ENCODE measurements around the gene CACNA2D4. TPM values are rescaled to one million over a fixed set of nuclear protein-coding genes. Genes with fewer than 3 reads are reported as not detected.
A peak's percentile ranks its signal among the peaks of the same experiment; 100 is the strongest.
"Not testable (repeated sequence)": the region's sequence is repeated elsewhere in the genome, so short reads cannot be mapped to it uniquely, and the experiment has no call there.

CACNA2D4 gene
- total and polyA plus RNA-seq, 4 donors: 0.95 to 1.8 (median 1.7) TPM

- no peak overlapping the region for H3K27ac ChIP-seq (ENCODE audit: low read depth, low read length)
- H3K36me3 ChIP-seq (ENCODE audit: control insufficient read depth, insufficient read depth, low read length): peaks cover 7% of the 10 kb centered on the region
- 22% methylated on average over 5 of the region's 12 CpGs for WGBS (ENCODE audit: insufficient coverage)
- H3K27me3 ChIP-seq (ENCODE audit: control insufficient read depth, insufficient read depth, low read length): peaks cover 28% of the 10 kb centered on the region
- no peaks in the 10 kb centered on the region for H3K9me3 ChIP-seq (ENCODE audit: control insufficient read depth, insufficient read depth, low read length)
- DNase-seq (ENCODE audit: low read depth in 4 of 6, low spot score in 6 of 6): peak in 1 of 6 donors; percentile 89
- H3K4me1 ChIP-seq (ENCODE audit: control insufficient read depth, insufficient read depth, low read length): peaks cover 41% of the 10 kb centered on the region
- no peak overlapping the region for H3K4me3 ChIP-seq (ENCODE audit: low read depth, low read length)
These were observed 96.6 kb downstream of the CACNA2D4 start for GRCh38 chr12:1821805-1822204.

- H3K4me1 ChIP-seq (ENCODE audit: control insufficient read depth, insufficient read depth, low read length): peaks cover 41% of the 10 kb centered on the region
- H3K36me3 ChIP-seq (ENCODE audit: control insufficient read depth, insufficient read depth, low read length): peaks cover 2% of the 10 kb centered on the region
- 44% methylated on average over 11 of the region's 11 CpGs for WGBS (ENCODE audit: insufficient coverage)
- H3K4me3 ChIP-seq (ENCODE audit: low read depth, low read length): peak overlapping the region; percentile 14
- peaks cover 28% of the 10 kb centered on the region for H3K27me3 ChIP-seq (ENCODE audit: control insufficient read depth, insufficient read depth, low read length)
- no peak overlapping the region for H3K27ac ChIP-seq (ENCODE audit: low read depth, low read length)
- H3K9me3 ChIP-seq (ENCODE audit: control insufficient read depth, insufficient read depth, low read length): no peaks in the 10 kb centered on the region
- DNase-seq (ENCODE audit: low read depth in 4 of 6, low spot score in 6 of 6): peak in 2 of 6 donors; percentile 37 to 49
These were observed 97.6 kb downstream of the CACNA2D4 start for GRCh38 chr12:1820896-1821291.

GRCh38 chr12:1820191-1820895 lies 98.1 kb downstream of the CACNA2D4 start, which contains the start of gene LRTM2:
LRTM2 (plus strand) TSS chr12:1820565; CDS start chr12:1828149, 7,584 bp downstream.
- peak within 1 kb of the TSS; percentile 14 for H3K4me3 ChIP-seq (ENCODE audit: low read depth, low read length)
- WGBS (ENCODE audit: insufficient coverage): 8% methylated on average over 33 of the region's 34 CpGs
- H3K9me3 ChIP-seq (ENCODE audit: control insufficient read depth, insufficient read depth, low read length): no peaks in the 10 kb centered on the region
- H3K4me1 ChIP-seq (ENCODE audit: control insufficient read depth, insufficient read depth, low read length): peaks cover 41% of the 10 kb centered on the region
- DNase-seq (ENCODE audit: low read depth in 4 of 6, low spot score in 6 of 6): peak in 2 of 6 donors; percentile 72 to 85
- peaks cover 2% of the 10 kb centered on the region for H3K36me3 ChIP-seq (ENCODE audit: control insufficient read depth, insufficient read depth, low read length)
- no peak within 1 kb of the TSS for H3K27ac ChIP-seq (ENCODE audit: low read depth, low read length)
- peaks cover 28% of the 10 kb centered on the region for H3K27me3 ChIP-seq (ENCODE audit: control insufficient read depth, insufficient read depth, low read length)

- Histone ChIP-seq H3K4me3 (ENCODE audit: low read depth, low read length) (no peak overlapping the region), H3K4me1 (ENCODE audit: control insufficient read depth, insufficient read depth, low read length) (peaks cover 41% of the 10 kb centered on the region), H3K27ac (ENCODE audit: low read depth, low read length) (no peak overlapping the region), H3K36me3 (ENCODE audit: control insufficient read depth, insufficient read depth, low read length) (peaks cover 2% of the 10 kb centered on the region), H3K9me3 (ENCODE audit: control insufficient read depth, insufficient read depth, low read length) (no peaks in the 10 kb centered on the region), H3K27me3 (ENCODE audit: control insufficient read depth, insufficient read depth, low read length) (peaks cover 28% of the 10 kb centered on the region)
- DNase-seq (ENCODE audit: low read depth in 4 of 6, low spot score in 6 of 6): peak in 2 of 6 donors; percentile 17 to 28
- 41% methylated on average over 6 of the region's 6 CpGs for WGBS (ENCODE audit: insufficient coverage)
These were observed 98.9 kb downstream of the CACNA2D4 start for GRCh38 chr12:1819571-1819970.

GRCh38 chr12:1819050-1819449 lies 99.4 kb downstream of the CACNA2D4 start:
- peaks cover 41% of the 10 kb centered on the region for H3K4me1 ChIP-seq (ENCODE audit: control insufficient read depth, insufficient read depth, low read length)
- no peak overlapping the region for H3K4me3 ChIP-seq (ENCODE audit: low read depth, low read length)
- no peak for DNase-seq (ENCODE audit: low read depth in 4 of 6, low spot score in 6 of 6)
- WGBS (ENCODE audit: insufficient coverage): 78% methylated on average over 9 of the region's 9 CpGs
- peaks cover 28% of the 10 kb centered on the region for H3K27me3 ChIP-seq (ENCODE audit: control insufficient read depth, insufficient read depth, low read length)
- H3K36me3 ChIP-seq (ENCODE audit: control insufficient read depth, insufficient read depth, low read length): peaks cover 2% of the 10 kb centered on the region
- no peak overlapping the region for H3K27ac ChIP-seq (ENCODE audit: low read depth, low read length)
- H3K9me3 ChIP-seq (ENCODE audit: control insufficient read depth, insufficient read depth, low read length): no peaks in the 10 kb centered on the region

- WGBS (ENCODE audit: insufficient coverage): 95% methylated on average over 13 of the region's 28 CpGs
- not testable (repeated sequence) for DNase-seq (ENCODE audit: low read depth in 4 of 6, low spot score in 6 of 6); H3K27ac ChIP-seq (ENCODE audit: low read depth, low read length)
These were observed 100.5 kb downstream of the CACNA2D4 start for GRCh38 chr12:1817928-1818327.

GRCh38 chr12:1816730-1817348 lies 101.6 kb downstream of the CACNA2D4 start:
- H3K4me3 ChIP-seq (ENCODE audit: low read depth, low read length): no peak overlapping the region
- 97% methylated on average over 9 of the region's 9 CpGs for WGBS (ENCODE audit: insufficient coverage)
- no peaks in the 10 kb centered on the region for H3K9me3 ChIP-seq (ENCODE audit: control insufficient read depth, insufficient read depth, low read length)
- DNase-seq (ENCODE audit: low read depth in 4 of 6, low spot score in 6 of 6): no peak
- peaks cover 29% of the 10 kb centered on the region for H3K4me1 ChIP-seq (ENCODE audit: control insufficient read depth, insufficient read depth, low read length)
- H3K27me3 ChIP-seq (ENCODE audit: control insufficient read depth, insufficient read depth, low read length): peaks cover 21% of the 10 kb centered on the region
- H3K27ac ChIP-seq (ENCODE audit: low read depth, low read length): no peak overlapping the region
- H3K36me3 ChIP-seq (ENCODE audit: control insufficient read depth, insufficient read depth, low read length): no peaks in the 10 kb centered on the region

More at GRCh38 chr12:1817928-1818327, 100.5 kb downstream of the CACNA2D4 start:
- Histone ChIP-seq H3K4me1 (ENCODE audit: control insufficient read depth, insufficient read depth, low read length) (peaks cover 36% of the 10 kb centered on the region), H3K27me3 (ENCODE audit: control insufficient read depth, insufficient read depth, low read length) (peaks cover 28% of the 10 kb centered on the region)
- H3K9me3 ChIP-seq (ENCODE audit: control insufficient read depth, insufficient read depth, low read length); H3K4me3 ChIP-seq (ENCODE audit: low read depth, low read length); H3K36me3 ChIP-seq (ENCODE audit: control insufficient read depth, insufficient read depth, low read length): not testable (repeated sequence)

- Histone ChIP-seq H3K4me3 (ENCODE audit: low read depth, low read length) (no peak overlapping the region), H3K36me3 (ENCODE audit: control insufficient read depth, insufficient read depth, low read length) (no peaks in the 10 kb centered on the region), H3K27me3 (ENCODE audit: control insufficient read depth, insufficient read depth, low read length) (peaks cover 14% of the 10 kb centered on the region), H3K9me3 (ENCODE audit: control insufficient read depth, insufficient read depth, low read length) (no peaks in the 10 kb centered on the region), H3K4me1 (ENCODE audit: control insufficient read depth, insufficient read depth, low read length) (peaks cover 21% of the 10 kb centered on the region), H3K27ac (ENCODE audit: low read depth, low read length) (no peak overlapping the region)
- WGBS (ENCODE audit: insufficient coverage): 69% methylated on average over 20 of the region's 21 CpGs
- peak in 1 of 6 donors; percentile 57 for DNase-seq (ENCODE audit: low read depth in 4 of 6, low spot score in 6 of 6)
These were observed 102.4 kb downstream of the CACNA2D4 start for GRCh38 chr12:1815814-1816729.

GRCh38 chr12:1815108-1815507 lies 103.3 kb downstream of the CACNA2D4 start:
- Histone ChIP-seq H3K36me3 (ENCODE audit: control insufficient read depth, insufficient read depth, low read length) (no peaks in the 10 kb centered on the region), H3K4me3 (ENCODE audit: low read depth, low read length) (no peak overlapping the region), H3K9me3 (ENCODE audit: control insufficient read depth, insufficient read depth, low read length) (no peaks in the 10 kb centered on the region), H3K27me3 (ENCODE audit: control insufficient read depth, insufficient read depth, low read length) (peaks cover 7% of the 10 kb centered on the region), H3K27ac (ENCODE audit: low read depth, low read length) (no peak overlapping the region), H3K4me1 (ENCODE audit: control insufficient read depth, insufficient read depth, low read length) (peaks cover 12% of the 10 kb centered on the region)
- 83% methylated on average over 1 of the region's 3 CpGs for WGBS (ENCODE audit: insufficient coverage)
- no peak for DNase-seq (ENCODE audit: low read depth in 4 of 6, low spot score in 6 of 6)
